Adrenal gland (tissue), 12 donors: ENCODE results near the gene IFITM2. TPM values are rescaled to one million over a fixed set of nuclear protein-coding genes. Genes with fewer than 3 reads are reported as not detected.
A peak's percentile ranks its signal among the peaks of the same experiment; 100 is the strongest.
"Not testable (repeated sequence)": the region's sequence is repeated elsewhere in the genome, so short reads cannot be mapped to it uniquely, and the experiment has no call there.

Experiments
- DNase-seq, 7 donors: peaks; one replicate each; pipeline ENCODE4 v3.0.0-alpha.2; 2019 to 2020
- H3K27ac ChIP-seq, 5 donors: fragments of 200-600 bp; sonication (generic) in 4 of 5; 1 replicate in 3 of 5; 2 replicates in 2 of 5; pipeline versions ENCODE4 v1.5.1 to v1.8.0; 2016 to 2020; ENCODE audit warnings: mild to moderate bottlenecking in 1 of 5
- H3K27me3 ChIP-seq: fragments of 200-600 bp; 2 replicates; pipeline ENCODE4 v1.8.0; 2021
- H3K36me3 ChIP-seq, 2 donors: fragments of 200-600 bp; replicated peaks in 1 of 2; 1 replicate in 1 of 2; 2 replicates in 1 of 2; pipeline versions ENCODE4 v1.5.1 to v1.8.0; 2018 to 2022
- H3K4me1 ChIP-seq, 2 donors: fragments of 200-600 bp; replicated peaks in 1 of 2; 1 replicate in 1 of 2; 2 replicates in 1 of 2; pipeline versions ENCODE4 v1.5.1 to v1.8.0; 2018 to 2021
- H3K4me3 ChIP-seq, 4 donors: fragments of 200-600 bp; sonication (generic) in 3 of 4; one replicate each; pipeline ENCODE4 v1.5.1; 2016 to 2018
- H3K9me3 ChIP-seq, 3 donors: fragments of 200-600 bp; sonication (generic) in 1 of 3; replicated peaks in 1 of 3; 1 replicate in 2 of 3; 2 replicates in 1 of 3; pipeline versions ENCODE4 v1.5.1 to v1.8.0; 2016 to 2021
- CTCF ChIP-seq, 6 experiments: fragments of 450-650 bp in 4 of 6; fragments of 200-600 bp in 2 of 6; sonication (generic) in 1 of 6; IDR thresholded peaks; 1 replicate in 5 of 6; 2 replicates in 1 of 6; pipeline versions ENCODE4 v1.5.1 to v1.8.0; 2016 to 2021; ENCODE audit warnings: antibody characterized with exemption in 6 of 6, mild to moderate bottlenecking in 2 of 6, moderate library complexity in 1 of 6
- POLR2A ChIP-seq, 2 donors: fragments of 450-650 bp; IDR thresholded peaks; one replicate each; pipeline ENCODE4 v1.6.1; 2017; ENCODE audit warnings: antibody characterized with exemption in 2 of 2, mild to moderate bottlenecking in 2 of 2, moderate library complexity in 1 of 2
- WGBS, 4 donors: extraction: QIAGEN DNeasy Blood & Tissue Kit in 2 of 4; methylation state at CpG; one replicate each; pipeline versions ENCODE4 v1.1.5 to v1.1.7; 2013 to 2017; 5-methylcytosine and 5-hydroxymethylcytosine counted together
- intact Hi-C, 2 donors: fragments of 100-400 bp; cut with DNase I; formaldehyde crosslinking; loops; one replicate each; pipeline versions ENCODE4 v1.14.1 to v1.15.0; 2022 to 2023
- polyA plus RNA-seq, 3 donors: library from polyadenylated mRNA; stranded (reverse); fragments of 200-250 nt in 2 of 3; fragments of 350-450 nt in 1 of 3; fragmentation: Illumina TruSeq in 1 of 3; extraction: RNeasy Lipid Tissue Mini Kit (QIAGEN cat#74804) in 1 of 3; gene quantifications; one replicate each; pipeline ENCODE4 v1.2.3, GENCODE V29; 2013 to 2014
- total RNA-seq, 9 donors: library from RNA; depleted of rRNA in 4 of 9; stranded (reverse); fragments of >200 nt in 4 of 9; fragments of 120-200 nt in 1 of 9; fragmentation: NEBNext Ultra II Directional in 1 of 9; extraction: Animal tissue kit (Norgen Biotek cat#: 25700) in 1 of 9; gene quantifications; one replicate each; pipeline versions ENCODE4 v1.1.0 to v1.2.4, GENCODE V29; 2013 to 2023
- donor health status: healthy with polysubstance abuse.
- donor health status: Bipolar disorder and iron deficiency.
- donor health status: DM: yes; HTN: yes; CAD: no.
- donor health status: DM: no; HTN: no; CAD: no.
- donor health status: DM: no; HTN: no; CAD: no.
- donor health status: DM: yes; HTN: yes; CAD: no.

The IFITM2 gene
- total and polyA plus RNA-seq, 12 donors: 30.7 to 835 (median 235) TPM

GRCh38 chr11:285021-285893 lies 22.4 kb upstream of the IFITM2 start:
- no peak overlapping the region for H3K4me3 ChIP-seq
- peak in 3 of 7 donors; percentile 6 to 9 (median 8) for DNase-seq
- peaks cover 28% of the 10 kb centered on the region for H3K27me3 ChIP-seq
- H3K27ac ChIP-seq: no peak overlapping the region
- H3K36me3 ChIP-seq: no peaks in the 10 kb centered on the region
- peaks cover 0 to 7% of the 10 kb centered on the region in 2 donors for H3K4me1 ChIP-seq
- TF ChIP-seq CTCF (IDR thresholded peaks at IDR 0.05) (no peak), POLR2A (IDR thresholded peaks at IDR 0.05) (no peak)
- whole genome bisulfite sequencing, 4 donors: 74 to 87% (median 81%) methylated on average over 15 to 29 of the region's 29 CpGs
- H3K9me3 ChIP-seq: no peaks in the 10 kb centered on the region
- intact Hi-C loops: no loop called here

GRCh38 chr11:285894-286220 lies 21.8 kb upstream of the IFITM2 start:
- Histone ChIP-seq H3K27me3 (peaks cover 22% of the 10 kb centered on the region), H3K4me3 (no peak overlapping the region), H3K27ac (no peak overlapping the region), H3K4me1 (peaks cover 0 to under 1% of the 10 kb centered on the region in 2 donors), H3K36me3 (no peaks in the 10 kb centered on the region), H3K9me3 (no peaks in the 10 kb centered on the region)
- intact Hi-C loops: no loop called here
- peak in 2 of 7 donors; percentile 10 for DNase-seq
- 81 to 86% (median 85%) methylated on average over 8 of the region's 8 CpGs; no CpG with 5 or more reads in 1 of the 4 donors for WGBS, 4 donors
- TF ChIP-seq POLR2A (IDR thresholded peaks at IDR 0.05): no peak
- TF ChIP-seq CTCF (IDR thresholded peaks at IDR 0.05): no peak

DNA sequence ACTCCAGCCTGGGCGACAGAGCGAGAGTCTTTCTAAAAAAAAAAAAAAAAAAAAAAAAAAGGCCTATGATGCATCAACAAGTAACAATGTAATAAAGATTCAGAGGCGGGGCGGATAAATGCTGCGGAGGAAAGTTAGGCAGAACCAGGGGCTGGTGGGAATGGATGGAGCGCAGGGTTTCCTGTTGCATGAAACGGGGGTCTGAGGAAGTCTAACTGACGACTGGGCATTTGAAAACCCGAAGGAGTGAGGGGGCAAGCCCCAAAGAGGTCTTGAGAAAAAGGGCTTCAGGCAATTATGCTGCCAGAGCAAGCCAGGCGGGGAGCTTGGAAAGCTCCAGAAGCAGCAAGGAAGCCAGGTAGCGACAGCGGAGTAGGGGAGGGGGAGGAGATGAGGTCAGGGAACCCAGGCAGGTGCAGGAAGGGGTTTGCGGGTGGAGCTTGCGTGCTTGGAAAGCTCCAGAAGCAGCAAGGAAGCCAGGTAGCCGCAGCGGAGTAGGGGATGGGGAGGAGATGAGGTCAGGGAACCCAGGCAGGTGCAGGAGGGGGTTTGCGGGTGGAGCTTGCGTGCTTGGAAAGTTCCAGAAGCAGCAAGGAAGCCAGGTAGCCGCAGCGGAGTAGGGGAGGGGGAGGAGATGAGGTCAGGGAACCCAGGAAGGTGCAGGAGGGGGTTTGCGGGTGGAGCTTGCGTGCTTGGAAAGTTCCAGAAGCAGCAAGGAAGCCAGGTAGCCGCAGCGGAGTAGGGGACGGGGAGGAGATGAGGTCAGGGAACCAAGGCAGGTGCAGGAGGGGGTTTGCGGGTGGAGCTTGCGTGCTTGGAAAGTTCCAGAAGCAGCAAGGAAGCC lies 20.4 kb upstream of the IFITM2 start:
- H3K4me3 ChIP-seq, H3K27me3 ChIP-seq, intact Hi-C loops, H3K4me1 ChIP-seq, H3K36me3 ChIP-seq, H3K27ac ChIP-seq, H3K9me3 ChIP-seq: not testable (repeated sequence)
- DNase-seq: peak in 3 of 7 donors; percentile 2 to 16 (median 11)
- 82 to 88% (median 83%) methylated on average over 22 to 27 of the region's 27 CpGs for WGBS, 4 donors

DNA sequence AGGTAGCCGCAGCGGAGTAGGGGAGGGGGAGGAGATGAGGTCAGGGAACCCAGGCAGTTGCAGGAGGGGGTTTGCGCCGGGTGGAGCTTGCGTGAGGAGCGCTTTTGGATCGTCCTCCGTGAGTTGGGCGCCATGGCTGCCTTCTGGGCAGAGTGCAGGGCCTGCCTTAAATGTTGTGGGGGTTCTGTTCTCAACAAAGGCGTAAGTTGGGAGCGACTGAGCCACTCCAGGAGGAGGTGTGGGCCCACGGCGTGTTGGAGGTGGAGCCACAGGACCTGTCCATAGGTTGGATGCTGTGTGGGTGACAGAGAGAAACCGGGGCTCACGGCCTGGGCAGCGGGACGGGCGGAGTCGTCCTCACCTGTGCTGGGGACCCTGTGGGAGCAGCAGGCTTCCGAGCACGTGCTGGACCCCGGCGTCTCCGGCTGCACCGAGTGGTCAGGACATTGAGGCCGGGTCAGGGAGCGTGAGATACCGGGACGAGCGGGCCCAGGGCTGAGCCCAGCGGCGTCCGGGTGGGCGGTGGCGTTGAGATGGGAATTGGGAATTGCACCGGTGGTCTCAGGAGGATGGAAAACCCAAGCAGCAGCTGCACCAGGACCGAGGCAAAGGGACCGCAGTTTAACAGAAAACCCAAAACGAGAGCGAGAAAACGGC lies 19.7 kb upstream of the IFITM2 start:
- Histone ChIP-seq H3K27me3 (peaks cover under 1% of the 10 kb centered on the region), H3K9me3 (no peaks in the 10 kb centered on the region), H3K4me3 (peak overlapping the region in 2 of 4 donors; percentile 34 to 85), H3K27ac (no peak overlapping the region), H3K4me1 (no peaks in the 10 kb centered on the region), H3K36me3 (no peaks in the 10 kb centered on the region)
- 25 to 49% (median 32%) methylated on average over 19 to 41 of the region's 41 CpGs for whole genome bisulfite sequencing, 4 donors
- TF ChIP-seq POLR2A (IDR thresholded peaks at IDR 0.05) (no peak), CTCF (IDR thresholded peaks at IDR 0.05) (no peak)
- intact Hi-C loops: no loop called here
- DNase-seq: peak in 2 of 7 donors; percentile 9 to 16
